Calu3 (cell line): Measurements from ENCODE around the gene TGFBR3. TPM values are rescaled to one million over a fixed set of nuclear protein-coding genes. Genes with fewer than 3 reads are reported as not detected.

Source experiments
- BruUV-seq: library from RNA; stranded (reverse); fragments of 400-500 nt; replicated peaks from 2 replicates; lab custom pipeline; 2021; lab: Mats Ljungman, UMichigan
- CTCF ChIA-PET: fragments of 300-600 bp; sonication (Branson Sonifier 250); formaldehyde crosslinking; loops from one replicate; lab custom pipeline; 2022; ENCODE audit warnings: antibody characterized with exemption; lab: Charles Lee
- DNase-seq: peaks from one replicate; pipeline ENCODE4 v3.0.0; 2022
- H3K27ac Mint-ChIP-seq: one replicate; pipeline ENCODE4 v1.8.0; 2022; ENCODE audit warnings: mixed read lengths; ENCODE audit not compliant: unreplicated experiment
- H3K27me3 Mint-ChIP-seq: one replicate; pipeline ENCODE4 v1.8.0; 2022; ENCODE audit warnings: mixed read lengths; ENCODE audit not compliant: unreplicated experiment
- H3K36me3 Mint-ChIP-seq: one replicate; pipeline ENCODE4 v1.8.0; 2022; ENCODE audit warnings: mild to moderate bottlenecking, moderate library complexity, mixed read lengths; ENCODE audit not compliant: insufficient read depth, unreplicated experiment
- H3K4me1 Mint-ChIP-seq: one replicate; pipeline ENCODE4 v1.8.0; 2022; ENCODE audit warnings: mild to moderate bottlenecking, low read depth, mixed read lengths; ENCODE audit not compliant: unreplicated experiment
- H3K4me3 Mint-ChIP-seq: one replicate; pipeline ENCODE4 v1.8.0; 2022; ENCODE audit warnings: mild to moderate bottlenecking, low read depth, moderate library complexity, mixed read lengths; ENCODE audit not compliant: unreplicated experiment
- H3K9me3 Mint-ChIP-seq: one replicate; pipeline ENCODE4 v1.8.0; 2022; ENCODE audit warnings: low read depth, mixed read lengths; ENCODE audit not compliant: unreplicated experiment
- intact Hi-C: fragments of 100-400 bp; cut with micrococcal nuclease; formaldehyde crosslinking; loops from one replicate; pipeline ENCODE4 v1.10.0; 2022; ENCODE audit not compliant: unreplicated experiment
- total RNA-seq: library from RNA; stranded (reverse); gene quantifications from 2 replicates; pipeline ENCODE4 v1.2.3, GENCODE V29; 2022
- TF ChIP-seq, protein P1 (sequence below): fragments of 200-600 bp; IDR thresholded peaks from one replicate; pipeline ENCODE4 v1.8.0; 2022; ENCODE audit warnings: antibody characterized with exemption; ENCODE audit not compliant: unreplicated experiment

Gene TGFBR3
- total RNA-seq, 1 experiment from 2014 or later, result 10.8 TPM

DNA sequence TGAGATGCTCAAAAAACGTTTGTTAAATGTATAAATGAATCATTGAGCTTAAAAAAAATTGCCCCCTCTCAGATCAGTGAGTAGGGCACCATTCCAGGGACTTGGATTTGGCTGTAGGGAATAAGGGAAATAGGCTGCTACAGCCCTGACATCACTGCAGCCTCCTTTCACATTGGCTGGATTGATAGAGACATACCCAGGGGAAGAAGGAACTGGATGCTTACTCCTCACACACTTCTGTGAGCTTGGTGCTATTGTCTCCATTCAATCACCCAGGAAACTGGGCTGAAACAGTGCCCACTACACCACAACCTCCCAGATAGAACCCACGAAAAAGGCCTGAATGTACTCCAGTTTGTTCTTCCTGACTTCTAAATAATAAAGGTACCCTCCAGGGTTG lies 87.2 kb downstream of the TGFBR3 start:
- H3K27me3 Mint-ChIP-seq, result no peaks in the 10 kb centered on the region
- no peaks in the 10 kb centered on the region for H3K36me3 Mint-ChIP-seq
- TF ChIP-seq, protein P1, sequence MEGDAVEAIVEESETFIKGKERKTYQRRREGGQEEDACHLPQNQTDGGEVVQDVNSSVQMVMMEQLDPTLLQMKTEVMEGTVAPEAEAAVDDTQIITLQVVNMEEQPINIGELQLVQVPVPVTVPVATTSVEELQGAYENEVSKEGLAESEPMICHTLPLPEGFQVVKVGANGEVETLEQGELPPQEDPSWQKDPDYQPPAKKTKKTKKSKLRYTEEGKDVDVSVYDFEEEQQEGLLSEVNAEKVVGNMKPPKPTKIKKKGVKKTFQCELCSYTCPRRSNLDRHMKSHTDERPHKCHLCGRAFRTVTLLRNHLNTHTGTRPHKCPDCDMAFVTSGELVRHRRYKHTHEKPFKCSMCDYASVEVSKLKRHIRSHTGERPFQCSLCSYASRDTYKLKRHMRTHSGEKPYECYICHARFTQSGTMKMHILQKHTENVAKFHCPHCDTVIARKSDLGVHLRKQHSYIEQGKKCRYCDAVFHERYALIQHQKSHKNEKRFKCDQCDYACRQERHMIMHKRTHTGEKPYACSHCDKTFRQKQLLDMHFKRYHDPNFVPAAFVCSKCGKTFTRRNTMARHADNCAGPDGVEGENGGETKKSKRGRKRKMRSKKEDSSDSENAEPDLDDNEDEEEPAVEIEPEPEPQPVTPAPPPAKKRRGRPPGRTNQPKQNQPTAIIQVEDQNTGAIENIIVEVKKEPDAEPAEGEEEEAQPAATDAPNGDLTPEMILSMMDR, result no peak
- H3K4me3 Mint-ChIP-seq, result no peak overlapping the region
- intact Hi-C loops, result no loop called here
- H3K9me3 Mint-ChIP-seq, result no peaks in the 10 kb centered on the region
- H3K4me1 Mint-ChIP-seq, result peaks cover 7% of the 10 kb centered on the region
- CTCF ChIA-PET, result no interaction called here
- no TSS peak for BruUV-seq
- DNase-seq, result no peak
- no peak overlapping the region for H3K27ac Mint-ChIP-seq

DNA sequence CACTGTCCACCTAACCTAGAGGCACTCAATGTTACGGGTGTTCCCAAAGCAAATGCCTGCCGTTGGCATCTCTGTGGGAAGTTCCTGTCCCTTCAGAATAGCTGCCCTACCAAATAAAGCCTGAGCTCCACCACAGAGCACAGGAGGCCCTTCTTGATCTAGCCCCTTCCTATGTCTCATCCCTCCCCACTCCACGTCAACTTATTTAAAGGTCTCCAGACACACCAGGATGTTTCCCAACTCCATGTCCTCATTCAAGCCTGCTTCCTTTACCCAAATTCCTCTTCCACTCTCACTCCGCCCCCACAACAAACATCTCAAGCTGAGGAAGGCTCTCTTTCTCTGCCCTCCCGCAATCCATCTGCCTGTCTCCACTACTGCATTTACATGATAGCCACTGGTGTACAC lies 87.7 kb downstream of the TGFBR3 start:
- TF ChIP-seq, protein P1, result no peak
- CTCF ChIA-PET, result no interaction called here
- Mint-ChIP-seq H3K4me3 (no peak overlapping the region), H3K27me3 (no peaks in the 10 kb centered on the region), H3K9me3 (no peaks in the 10 kb centered on the region), H3K4me1 (peaks cover 2% of the 10 kb centered on the region), H3K27ac (no peak overlapping the region), H3K36me3 (no peaks in the 10 kb centered on the region)
- no peak for DNase-seq
- intact Hi-C loops, result no loop called here
- BruUV-seq, result no TSS peak

DNA sequence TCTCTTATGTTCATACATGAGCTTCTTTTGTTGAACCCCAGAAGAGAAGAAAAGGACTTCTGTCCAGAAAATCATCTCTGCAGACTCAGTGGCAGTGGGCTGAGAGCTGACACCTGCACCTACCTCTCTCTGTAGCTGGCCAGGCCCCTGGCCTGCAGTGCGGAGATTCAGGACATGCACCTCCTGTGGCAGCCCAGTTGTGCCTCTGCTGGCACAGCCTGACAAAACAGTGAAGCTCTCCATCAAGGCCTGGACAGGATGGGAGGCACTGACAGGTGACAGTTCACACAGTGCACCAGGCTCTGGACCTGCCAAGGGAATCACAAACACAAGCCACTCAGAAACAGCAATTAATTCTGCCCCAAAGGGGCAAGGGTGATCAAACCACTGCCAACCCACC lies 88.8 kb downstream of the TGFBR3 start:
- BruUV-seq, result no TSS peak
- CTCF ChIA-PET, result no interaction called here
- H3K4me3 Mint-ChIP-seq, result no peak overlapping the region
- TF ChIP-seq, protein P1, result no peak
- no peaks in the 10 kb centered on the region for H3K36me3 Mint-ChIP-seq
- intact Hi-C loops, result no loop called here
- DNase-seq, result no peak
- no peaks in the 10 kb centered on the region for H3K27me3 Mint-ChIP-seq
- no peak overlapping the region for H3K27ac Mint-ChIP-seq
- H3K9me3 Mint-ChIP-seq, result no peaks in the 10 kb centered on the region
- no peaks in the 10 kb centered on the region for H3K4me1 Mint-ChIP-seq

DNA sequence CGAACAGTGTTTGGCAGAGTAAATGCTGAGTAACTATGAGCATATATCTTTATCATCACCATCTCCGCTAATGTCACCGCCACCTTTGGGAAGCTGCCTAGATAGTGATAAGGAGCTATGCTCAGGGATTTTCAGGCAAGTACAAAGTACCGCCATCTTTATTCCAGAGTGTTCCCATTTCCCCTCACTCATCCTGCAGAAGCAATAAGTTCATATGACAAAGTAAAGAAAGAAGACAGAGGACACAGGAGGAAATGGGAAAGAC lies 89.6 kb downstream of the TGFBR3 start:
- no peak overlapping the region for H3K4me3 Mint-ChIP-seq
- CTCF ChIA-PET, result interaction anchor here (1.0 kb wide), 1 partner anchor 31 kb away, joined by 3 read pairs; no protein-coding TSS in a partner anchor
- no peak for DNase-seq
- no peak overlapping the region for H3K27ac Mint-ChIP-seq
- no peaks in the 10 kb centered on the region for H3K27me3 Mint-ChIP-seq
- BruUV-seq, result no TSS peak
- no peaks in the 10 kb centered on the region for H3K9me3 Mint-ChIP-seq
- intact Hi-C loops, result no loop called here
- no peaks in the 10 kb centered on the region for H3K36me3 Mint-ChIP-seq
- H3K4me1 Mint-ChIP-seq, result no peaks in the 10 kb centered on the region
- TF ChIP-seq, protein P1, result no peak
